Globus pallidus (tissue), 1 donor: ENCODE data around the gene NCKAP1.
"Not testable (repeated sequence)": the region's sequence is repeated elsewhere in the genome, so short reads cannot be mapped to it uniquely, and the experiment has no call there.

Experiments used
- DNase-seq: peaks from one replicate; pipeline ENCODE4 v3.0.0-alpha.2; 2015; ENCODE audit warnings: low spot score

Gene NCKAP1

GRCh38 chr2:183009249-183009899 is 28.9 kb downstream of the NCKAP1 start:
- DNase-seq = no peak

- DNase-seq = no peak
Measured at GRCh38 chr2:183001948-183002347, 36.3 kb downstream of the NCKAP1 start.

- DNase-seq = no peak
Measured at GRCh38 chr2:183000846-183001245, 37.4 kb downstream of the NCKAP1 start.

GRCh38 chr2:182999348-183000028 is 38.8 kb downstream of the NCKAP1 start:
- no peak for DNase-seq

- no peak for DNase-seq
Measured at GRCh38 chr2:182994228-182994912, 43.9 kb downstream of the NCKAP1 start.

- no peak for DNase-seq
Measured at GRCh38 chr2:182982941-182983340, 55.3 kb downstream of the NCKAP1 start.

- not testable (repeated sequence) for DNase-seq
Measured at GRCh38 chr2:182981475-182981874, 56.8 kb downstream of the NCKAP1 start.

- DNase-seq = no peak
Measured at GRCh38 chr2:182980652-182981051, 57.6 kb downstream of the NCKAP1 start.

GRCh38 chr2:182980115-182980514 is 58.1 kb downstream of the NCKAP1 start:
- peak; percentile 39 for DNase-seq

- no peak for DNase-seq
Measured at GRCh38 chr2:182977463-182977862, 60.8 kb downstream of the NCKAP1 start.

GRCh38 chr2:182973441-182974352 is 64.6 kb downstream of the NCKAP1 start:
- DNase-seq = no peak

- no peak for DNase-seq
Measured at GRCh38 chr2:182972548-182972942, 65.7 kb downstream of the NCKAP1 start.

GRCh38 chr2:182971820-182972547 is 66.3 kb downstream of the NCKAP1 start:
- DNase-seq = no peak

GRCh38 chr2:182970486-182970885 is 67.8 kb downstream of the NCKAP1 start:
- DNase-seq = no peak

- no peak for DNase-seq
Measured at GRCh38 chr2:182968493-182968892, 69.8 kb downstream of the NCKAP1 start.

GRCh38 chr2:182966356-182966755 is 71.9 kb downstream of the NCKAP1 start:
- not testable (repeated sequence) for DNase-seq

GRCh38 chr2:182962641-182963040 is 75.6 kb downstream of the NCKAP1 start:
- DNase-seq = no peak

GRCh38 chr2:182960869-182961268 is 77.4 kb downstream of the NCKAP1 start:
- not testable (repeated sequence) for DNase-seq

- DNase-seq = peak; percentile 4
Measured at GRCh38 chr2:182954789-182955188, 83.5 kb downstream of the NCKAP1 start.

GRCh38 chr2:182952741-182953450 is 85.4 kb downstream of the NCKAP1 start:
- DNase-seq = no peak
